Kidney (tissue), 14 donors: ENCODE results near the gene CNOT1. TPM values are rescaled to one million over a fixed set of nuclear protein-coding genes. Genes with fewer than 3 reads are reported as not detected.

ENCODE experiments used
- DNase-seq, 5 donors: peaks; one replicate each; pipeline ENCODE4 v3.0.0-alpha.2; 2013 to 2020
- FAIRE-seq: peaks from 2 replicates; lab custom pipeline; 2012; peaks lifted over from hg19 to GRCh38; lab: Jason Lieb, UNC
- H3K27ac ChIP-seq, 2 donors: one replicate each; pipeline ENCODE4 v1.7.0; 2013; ENCODE audit warnings: low read depth in 2 of 2, low read length in 2 of 2, inconsistent platforms in 1 of 2
- H3K27me3 ChIP-seq: one replicate; pipeline ENCODE4 v1.7.1; 2013; ENCODE audit warnings: low read length, inconsistent platforms; ENCODE audit not compliant: control insufficient read depth, insufficient read depth
- H3K36me3 ChIP-seq, 3 donors: one replicate each; pipeline versions ENCODE4 v1.7.0 to v1.7.1; 2013; ENCODE audit warnings: low read length in 3 of 3, control low read depth in 1 of 3, inconsistent platforms in 1 of 3; ENCODE audit not compliant: insufficient read depth in 3 of 3, control insufficient read depth in 2 of 3
- H3K4me1 ChIP-seq, 3 donors: one replicate each; pipeline versions ENCODE4 v1.7.0 to v1.7.1; 2013; ENCODE audit warnings: low read length in 3 of 3, inconsistent platforms in 1 of 3, low read depth in 1 of 3; ENCODE audit not compliant: control insufficient read depth in 2 of 3, insufficient read depth in 2 of 3
- H3K4me3 ChIP-seq, 3 donors: one replicate each; pipeline versions ENCODE4 v1.7.0 to v1.8.1; 2013; ENCODE audit warnings: low read length in 3 of 3, control low read depth in 1 of 3, inconsistent platforms in 1 of 3
- H3K9ac ChIP-seq, 3 donors: one replicate each; pipeline versions ENCODE4 v1.7.0 to v1.7.1; 2013; ENCODE audit warnings: low read length in 3 of 3, control low read depth in 1 of 3, inconsistent platforms in 1 of 3
- H3K9me3 ChIP-seq, 3 donors: one replicate each; pipeline versions ENCODE4 v1.7.0 to v1.7.1; 2013; ENCODE audit warnings: low read length in 3 of 3, control low read depth in 1 of 3, inconsistent platforms in 1 of 3; ENCODE audit not compliant: control insufficient read depth in 2 of 3, insufficient read depth in 1 of 3
- intact Hi-C: fragments of 100-400 bp; cut with DNase I; formaldehyde crosslinking; loops from one replicate; pipeline ENCODE4 v1.11.1; 2022
- polyA plus RNA-seq: library from polyadenylated mRNA; stranded (reverse); fragments of 350-450 nt; fragmentation: Illumina TruSeq; extraction: RNeasy Lipid Tissue Mini Kit (QIAGEN cat#74804); gene quantifications from one replicate; pipeline ENCODE4 v1.2.3, GENCODE V29; 2014; ENCODE audit warnings: low read depth, low replicate concordance; ENCODE audit not compliant: insufficient read depth
- total RNA-seq: library from RNA; stranded (reverse); fragmentation: NEBNext Ultra II Directional; extraction: Animal tissue kit (Norgen Biotek cat#: 25700); gene quantifications from one replicate; pipeline ENCODE4 v1.2.1, GENCODE V29; 2021
- TF ChIP-seq, protein P1 (sequence below): IDR thresholded peaks from 3 replicates; pipeline ENCODE4 v1.5.1; 2012; ENCODE audit warnings: mild to moderate bottlenecking, moderate library complexity, borderline replicate concordance; ENCODE audit not compliant: insufficient read depth; ENCODE audit errors: extremely low read depth
- donor health status: control.
- donor health status: control.
- donor health status: control.
- donor health status: control.
- donor health status: control.
- donor health status: DM: yes; HTN: yes; CAD: no.
- donor health status: Normal renal cell carcinoma (clear cell type).

CNOT1 gene
- total and polyA plus RNA-seq, 2 donors from 2014 or later, result 54.8 to 147 TPM

DNA sequence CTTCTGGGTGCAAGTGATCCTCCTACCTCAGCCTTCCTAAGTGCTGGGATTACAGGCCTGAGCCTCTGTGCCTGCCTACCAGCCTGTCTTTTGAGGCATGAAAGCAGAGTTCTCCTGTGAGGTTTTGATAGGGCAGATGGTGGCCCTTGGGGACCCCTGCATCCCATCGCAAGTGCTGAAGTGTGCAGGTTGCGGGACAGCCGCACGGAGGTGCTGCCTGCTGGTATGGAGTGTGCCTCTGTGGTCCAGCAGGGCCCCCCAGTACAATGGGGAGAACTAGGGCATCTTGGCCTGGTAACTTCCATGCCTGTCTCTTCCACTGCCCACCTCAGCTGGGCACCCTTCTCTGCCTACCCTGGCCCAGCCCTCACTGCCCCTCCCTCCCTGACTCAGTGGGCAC, 139.6 kb downstream of the CNOT1 start:
- peaks cover 0 to 3% (median 0%) of the 10 kb centered on the region in 3 donors for H3K4me1 ChIP-seq
- peak in 1 of 5 donors; percentile 53 for DNase-seq
- H3K36me3 ChIP-seq, result no peaks in the 10 kb centered on the region
- no peak overlapping the region for H3K4me3 ChIP-seq
- intact Hi-C loops, result loop anchor here (5.0 kb wide), 1 partner anchor 153 kb away; no protein-coding TSS in a partner anchor
- TF ChIP-seq, protein P1, sequence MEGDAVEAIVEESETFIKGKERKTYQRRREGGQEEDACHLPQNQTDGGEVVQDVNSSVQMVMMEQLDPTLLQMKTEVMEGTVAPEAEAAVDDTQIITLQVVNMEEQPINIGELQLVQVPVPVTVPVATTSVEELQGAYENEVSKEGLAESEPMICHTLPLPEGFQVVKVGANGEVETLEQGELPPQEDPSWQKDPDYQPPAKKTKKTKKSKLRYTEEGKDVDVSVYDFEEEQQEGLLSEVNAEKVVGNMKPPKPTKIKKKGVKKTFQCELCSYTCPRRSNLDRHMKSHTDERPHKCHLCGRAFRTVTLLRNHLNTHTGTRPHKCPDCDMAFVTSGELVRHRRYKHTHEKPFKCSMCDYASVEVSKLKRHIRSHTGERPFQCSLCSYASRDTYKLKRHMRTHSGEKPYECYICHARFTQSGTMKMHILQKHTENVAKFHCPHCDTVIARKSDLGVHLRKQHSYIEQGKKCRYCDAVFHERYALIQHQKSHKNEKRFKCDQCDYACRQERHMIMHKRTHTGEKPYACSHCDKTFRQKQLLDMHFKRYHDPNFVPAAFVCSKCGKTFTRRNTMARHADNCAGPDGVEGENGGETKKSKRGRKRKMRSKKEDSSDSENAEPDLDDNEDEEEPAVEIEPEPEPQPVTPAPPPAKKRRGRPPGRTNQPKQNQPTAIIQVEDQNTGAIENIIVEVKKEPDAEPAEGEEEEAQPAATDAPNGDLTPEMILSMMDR, result no peak
- no peaks in the 10 kb centered on the region for H3K9me3 ChIP-seq
- no peak overlapping the region for H3K9ac ChIP-seq
- FAIRE-seq, result no peak
- H3K27me3 ChIP-seq, result no peaks in the 10 kb centered on the region
- H3K27ac ChIP-seq, result no peak overlapping the region

DNA sequence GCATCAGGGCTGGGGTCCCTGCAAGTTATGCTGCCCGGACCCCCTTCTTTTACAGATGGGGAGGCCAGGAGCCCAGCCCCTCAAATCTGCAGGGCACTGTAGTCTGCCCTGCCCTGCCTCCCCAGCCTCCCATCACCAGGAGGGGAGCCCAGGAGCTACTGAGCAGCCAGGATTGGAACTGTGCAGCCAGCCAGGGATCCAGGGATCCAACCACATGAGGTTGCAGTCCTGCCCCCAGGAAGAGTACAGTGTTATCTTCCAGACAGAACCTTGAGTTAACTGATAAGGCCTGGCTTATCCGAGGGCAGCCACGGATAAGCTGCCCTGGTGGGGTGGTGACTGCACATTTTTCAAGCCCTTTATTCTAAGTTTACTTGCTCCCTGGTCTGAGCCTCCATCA, 141.1 kb downstream of the CNOT1 start:
- no peak overlapping the region for H3K4me3 ChIP-seq
- DNase-seq, result peak in 2 of 5 donors; percentile 38 to 41
- no peak overlapping the region for H3K9ac ChIP-seq
- H3K36me3 ChIP-seq, result no peaks in the 10 kb centered on the region
- H3K4me1 ChIP-seq, result peaks cover 0 to 3% (median 0%) of the 10 kb centered on the region in 3 donors
- no peaks in the 10 kb centered on the region for H3K9me3 ChIP-seq
- H3K27me3 ChIP-seq, result no peaks in the 10 kb centered on the region
- TF ChIP-seq, protein P1, result no peak
- intact Hi-C loops, result no loop called here
- no peak for FAIRE-seq
- H3K27ac ChIP-seq, result no peak overlapping the region

DNA sequence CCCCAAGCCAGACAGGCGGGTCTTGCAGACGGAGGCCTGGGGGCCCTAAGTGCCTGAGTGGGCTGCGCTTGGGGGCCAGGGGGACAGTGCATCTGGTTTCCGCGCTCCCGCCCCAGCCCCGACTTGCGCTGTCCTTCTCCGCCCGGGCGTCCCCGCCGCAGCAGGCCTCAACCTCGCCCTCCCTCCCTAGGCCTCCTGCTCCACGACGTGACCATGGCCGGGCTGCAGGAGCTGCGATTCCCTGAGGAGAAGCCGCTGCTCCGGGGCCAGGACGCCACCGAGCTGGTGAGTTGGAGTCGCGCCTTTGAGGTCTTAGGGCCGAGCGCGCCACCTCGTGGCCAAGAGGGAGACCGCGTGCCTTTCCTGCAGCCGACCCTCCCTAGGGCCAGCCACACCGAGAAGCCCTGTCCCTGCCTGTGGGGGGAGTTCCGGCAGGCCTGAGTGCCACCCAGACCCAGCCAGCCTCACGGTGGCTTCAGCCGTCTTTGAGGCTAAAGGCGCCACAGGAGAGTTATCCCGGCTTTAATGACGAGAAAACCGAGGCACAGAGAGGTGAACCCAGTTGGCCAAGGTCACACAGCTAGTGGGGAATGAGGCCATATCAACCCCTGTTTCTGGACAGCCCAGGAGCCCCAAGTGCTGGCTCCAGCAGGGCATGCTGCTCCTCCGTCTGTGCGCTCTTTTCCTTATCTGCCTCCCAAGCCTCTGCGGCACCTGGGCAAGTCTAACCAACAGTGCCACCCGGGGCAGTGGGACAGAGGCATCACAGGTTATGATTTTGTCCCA, 141.9 kb downstream of the CNOT1 start:
- DNase-seq (peak; percentile 90 to 95 (median 92)), FAIRE-seq (no peak)
- Histone ChIP-seq H3K9ac (no peak overlapping the region), H3K4me1 (peaks cover 0 to 3% (median 0%) of the 10 kb centered on the region in 3 donors), H3K27ac (no peak overlapping the region), H3K4me3 (no peak overlapping the region), H3K9me3 (no peaks in the 10 kb centered on the region), H3K27me3 (no peaks in the 10 kb centered on the region), H3K36me3 (no peaks in the 10 kb centered on the region)
- intact Hi-C loops, result no loop called here
- TF ChIP-seq, protein P1, result peak; percentile 79
